SK-N-SH treated with all-trans-retinoic acid at 6 μM for 48 hours (cell line): ENCODE data around the gene MIXL1.

Experiments used
- ATAC-seq: fragments of 200-7000 bp; cut with Tn5 transposase; 3 replicates; pipeline ENCODE4 v1.9.1; 2020; ENCODE audit warnings: mild to moderate bottlenecking, moderate library complexity
- ARNTL ChIP-seq: fragments of 450-650 bp; formaldehyde crosslinking; IDR thresholded peaks from 2 replicates; pipeline ENCODE4 v1.5.0; 2020; ENCODE audit warnings: low read depth, mild to moderate bottlenecking, moderate library complexity, borderline replicate concordance
- BACH2 ChIP-seq: fragments of 250-450 bp; sonication (Bioruptor Pico); IDR thresholded peaks from 2 replicates; pipeline ENCODE4 v1.9.0; 2021; ENCODE audit warnings: mild to moderate bottlenecking, borderline replicate concordance
- ESRRG ChIP-seq: fragments of 250-450 bp; sonication (Bioruptor Pico); IDR thresholded peaks from 2 replicates; pipeline ENCODE4 v1.6.1; 2021; ENCODE audit warnings: mild to moderate bottlenecking
- GLIS3 ChIP-seq: fragments of 250-450 bp; sonication (Bioruptor Pico); IDR thresholded peaks from 2 replicates; pipeline ENCODE4 v1.5.0; 2020; ENCODE audit warnings: mild to moderate bottlenecking, moderate library complexity
- ISL1 ChIP-seq: fragments of 250-450 bp; sonication (Bioruptor Pico); IDR thresholded peaks from 2 replicates; pipeline ENCODE4 v2.1.2; 2022; ENCODE audit warnings: mild to moderate bottlenecking, moderate library complexity
- OSR1 ChIP-seq: fragments of 250-450 bp; sonication (Bioruptor Pico); IDR thresholded peaks from 2 replicates; pipeline ENCODE4 v1.8.0; 2022; ENCODE audit warnings: moderate library complexity, mild to moderate bottlenecking, inconsistent platforms
- PPARA ChIP-seq: fragments of 250-450 bp; sonication (Bioruptor Pico); IDR thresholded peaks from 2 replicates; pipeline ENCODE4 v1.5.0; 2020; ENCODE audit warnings: mild to moderate bottlenecking, borderline replicate concordance
- RARB ChIP-seq: fragments of 250-450 bp; sonication (Bioruptor Pico); IDR thresholded peaks from 2 replicates; pipeline ENCODE4 v1.8.0; 2021; ENCODE audit warnings: mild to moderate bottlenecking, moderate library complexity
- SNAI2 ChIP-seq: fragments of 250-450 bp; sonication (Bioruptor Pico); IDR thresholded peaks from 2 replicates; pipeline ENCODE4 v1.5.0; 2020; ENCODE audit warnings: mild to moderate bottlenecking, moderate library complexity
- TCF4 ChIP-seq: fragments of 250-450 bp; sonication (Bioruptor Pico); IDR thresholded peaks from 2 replicates; pipeline ENCODE4 v1.8.0; 2021; ENCODE audit warnings: mild to moderate bottlenecking, moderate library complexity, borderline replicate concordance
- TOX ChIP-seq: fragments of 250-450 bp; sonication (Bioruptor Pico); IDR thresholded peaks from 2 replicates; pipeline ENCODE4 v1.8.0; 2021; ENCODE audit warnings: mild to moderate bottlenecking, moderate library complexity, borderline replicate concordance
- ZC3H10 ChIP-seq: fragments of 250-450 bp; sonication (Bioruptor Pico); IDR thresholded peaks from 2 replicates; pipeline ENCODE4 v1.5.1; 2021; ENCODE audit warnings: mild to moderate bottlenecking, moderate library complexity
- ZFP30 ChIP-seq: fragments of 450-650 bp; formaldehyde crosslinking; IDR thresholded peaks from 2 replicates; pipeline ENCODE4 v1.5.0; 2022; ENCODE audit warnings: mild to moderate bottlenecking, moderate library complexity
- ZNF565 ChIP-seq: fragments of 450-650 bp; formaldehyde crosslinking; conservative IDR thresholded peaks from 2 replicates; pipeline ENCODE4 v1.5.0; 2020; ENCODE audit warnings: low read depth, mild to moderate bottlenecking, moderate library complexity
- ZNF70 ChIP-seq: fragments of 450-650 bp; formaldehyde crosslinking; IDR thresholded peaks from 2 replicates; pipeline ENCODE4 v1.5.0; 2020; ENCODE audit warnings: mild to moderate bottlenecking, moderate library complexity
- ZNF8 ChIP-seq: fragments of 450-650 bp; formaldehyde crosslinking; IDR thresholded peaks from 2 replicates; pipeline ENCODE4 v1.5.0; 2020; ENCODE audit warnings: mild to moderate bottlenecking, moderate library complexity
- TF ChIP-seq, protein P1 (sequence below): fragments of 250-450 bp; sonication (Bioruptor Pico); IDR thresholded peaks from 2 replicates; pipeline ENCODE4 v1.8.0; 2020; ENCODE audit warnings: mild to moderate bottlenecking, moderate library complexity, borderline replicate concordance
- TF ChIP-seq, protein P2 (sequence below): fragments of 250-450 bp; sonication (Bioruptor Pico); IDR thresholded peaks from 2 replicates; pipeline ENCODE4 v1.5.0; 2020; ENCODE audit warnings: mild to moderate bottlenecking, moderate library complexity
- TF ChIP-seq, protein P3 (sequence below): fragments of 250-450 bp; sonication (Bioruptor Pico); IDR thresholded peaks from 2 replicates; pipeline ENCODE4 v1.5.1; 2020; ENCODE audit warnings: low read depth, mild to moderate bottlenecking, moderate library complexity
- TF ChIP-seq, protein P4 (sequence below): fragments of 250-450 bp; sonication (Bioruptor Pico); IDR thresholded peaks from 2 replicates; pipeline ENCODE4 v1.5.1; 2021; ENCODE audit warnings: mild to moderate bottlenecking, moderate library complexity

The MIXL1 gene

DNA sequence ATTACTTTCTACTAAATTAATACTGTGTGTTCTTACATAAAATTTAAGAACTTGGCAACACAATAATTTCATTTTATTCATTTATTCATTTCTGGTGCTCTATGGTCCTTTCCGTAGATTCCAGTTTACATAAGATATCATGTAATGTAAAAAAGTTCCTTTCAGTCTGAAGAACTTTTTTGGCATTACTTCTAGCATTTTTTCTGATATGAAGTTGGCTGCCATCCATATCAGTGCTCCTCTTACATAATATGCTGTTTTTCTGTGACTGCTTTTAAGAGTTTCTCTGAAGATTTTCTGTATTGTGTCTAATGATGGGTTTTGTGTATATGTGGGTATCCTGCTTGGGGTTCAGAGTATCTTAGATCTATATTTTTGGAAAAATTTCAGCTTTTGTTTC lies 50.7 kb downstream of the MIXL1 start:
- no peak for ATAC-seq
- TF ChIP-seq BACH2 (CRISPR knock-in tag) (no peak), ZNF8 (no peak), GLIS3 (CRISPR knock-in tag) (no peak), ESRRG (CRISPR knock-in tag) (no peak), ZFP30 (CRISPR knock-in tag) (no peak), ISL1 (no peak), TCF4 (CRISPR knock-in tag) (no peak), PPARA (CRISPR knock-in tag) (no peak), ZC3H10 (no peak), TOX (CRISPR knock-in tag) (no peak), ZNF70 (CRISPR knock-in tag) (no peak), ZNF565 (CRISPR knock-in tag) (no peak), RARB (CRISPR knock-in tag) (no peak)
- TF ChIP-seq, protein P1, sequence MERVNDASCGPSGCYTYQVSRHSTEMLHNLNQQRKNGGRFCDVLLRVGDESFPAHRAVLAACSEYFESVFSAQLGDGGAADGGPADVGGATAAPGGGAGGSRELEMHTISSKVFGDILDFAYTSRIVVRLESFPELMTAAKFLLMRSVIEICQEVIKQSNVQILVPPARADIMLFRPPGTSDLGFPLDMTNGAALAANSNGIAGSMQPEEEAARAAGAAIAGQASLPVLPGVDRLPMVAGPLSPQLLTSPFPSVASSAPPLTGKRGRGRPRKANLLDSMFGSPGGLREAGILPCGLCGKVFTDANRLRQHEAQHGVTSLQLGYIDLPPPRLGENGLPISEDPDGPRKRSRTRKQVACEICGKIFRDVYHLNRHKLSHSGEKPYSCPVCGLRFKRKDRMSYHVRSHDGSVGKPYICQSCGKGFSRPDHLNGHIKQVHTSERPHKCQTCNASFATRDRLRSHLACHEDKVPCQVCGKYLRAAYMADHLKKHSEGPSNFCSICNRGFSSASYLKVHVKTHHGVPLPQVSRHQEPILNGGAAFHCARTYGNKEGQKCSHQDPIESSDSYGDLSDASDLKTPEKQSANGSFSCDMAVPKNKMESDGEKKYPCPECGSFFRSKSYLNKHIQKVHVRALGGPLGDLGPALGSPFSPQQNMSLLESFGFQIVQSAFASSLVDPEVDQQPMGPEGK (CRISPR knock-in tag), result no peak
- TF ChIP-seq, protein P2, sequence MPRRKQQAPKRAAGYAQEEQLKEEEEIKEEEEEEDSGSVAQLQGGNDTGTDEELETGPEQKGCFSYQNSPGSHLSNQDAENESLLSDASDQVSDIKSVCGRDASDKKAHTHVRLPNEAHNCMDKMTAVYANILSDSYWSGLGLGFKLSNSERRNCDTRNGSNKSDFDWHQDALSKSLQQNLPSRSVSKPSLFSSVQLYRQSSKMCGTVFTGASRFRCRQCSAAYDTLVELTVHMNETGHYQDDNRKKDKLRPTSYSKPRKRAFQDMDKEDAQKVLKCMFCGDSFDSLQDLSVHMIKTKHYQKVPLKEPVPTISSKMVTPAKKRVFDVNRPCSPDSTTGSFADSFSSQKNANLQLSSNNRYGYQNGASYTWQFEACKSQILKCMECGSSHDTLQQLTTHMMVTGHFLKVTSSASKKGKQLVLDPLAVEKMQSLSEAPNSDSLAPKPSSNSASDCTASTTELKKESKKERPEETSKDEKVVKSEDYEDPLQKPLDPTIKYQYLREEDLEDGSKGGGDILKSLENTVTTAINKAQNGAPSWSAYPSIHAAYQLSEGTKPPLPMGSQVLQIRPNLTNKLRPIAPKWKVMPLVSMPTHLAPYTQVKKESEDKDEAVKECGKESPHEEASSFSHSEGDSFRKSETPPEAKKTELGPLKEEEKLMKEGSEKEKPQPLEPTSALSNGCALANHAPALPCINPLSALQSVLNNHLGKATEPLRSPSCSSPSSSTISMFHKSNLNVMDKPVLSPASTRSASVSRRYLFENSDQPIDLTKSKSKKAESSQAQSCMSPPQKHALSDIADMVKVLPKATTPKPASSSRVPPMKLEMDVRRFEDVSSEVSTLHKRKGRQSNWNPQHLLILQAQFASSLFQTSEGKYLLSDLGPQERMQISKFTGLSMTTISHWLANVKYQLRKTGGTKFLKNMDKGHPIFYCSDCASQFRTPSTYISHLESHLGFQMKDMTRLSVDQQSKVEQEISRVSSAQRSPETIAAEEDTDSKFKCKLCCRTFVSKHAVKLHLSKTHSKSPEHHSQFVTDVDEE (CRISPR knock-in tag), result no peak

DNA sequence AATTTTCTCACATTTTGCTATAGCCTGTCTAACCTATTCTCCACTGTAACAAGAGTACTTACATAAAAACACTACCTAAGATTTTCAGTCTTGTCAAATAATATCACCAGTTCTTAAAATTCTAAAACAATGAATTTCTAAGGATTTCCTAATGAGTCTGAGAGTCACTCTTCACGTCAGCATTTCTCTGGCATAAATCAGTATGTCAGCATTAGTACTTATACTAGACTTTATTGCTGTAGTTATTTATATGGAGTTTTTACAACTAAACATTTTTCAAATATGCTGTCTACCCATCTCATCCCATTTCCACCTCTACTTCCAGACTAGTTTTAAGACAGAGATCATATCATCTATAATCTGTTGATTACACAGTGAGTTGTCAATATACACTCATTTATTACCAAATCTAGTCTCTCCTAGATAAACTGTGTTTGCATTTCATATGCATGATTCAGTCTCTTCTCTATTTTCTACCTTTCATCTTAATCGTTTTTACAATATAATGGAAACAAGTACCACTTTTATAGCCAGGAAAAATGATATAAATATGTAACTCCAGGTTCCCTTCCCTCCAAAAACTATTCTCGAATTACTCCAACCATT lies 52.7 kb downstream of the MIXL1 start:
- TF ChIP-seq, protein P3, sequence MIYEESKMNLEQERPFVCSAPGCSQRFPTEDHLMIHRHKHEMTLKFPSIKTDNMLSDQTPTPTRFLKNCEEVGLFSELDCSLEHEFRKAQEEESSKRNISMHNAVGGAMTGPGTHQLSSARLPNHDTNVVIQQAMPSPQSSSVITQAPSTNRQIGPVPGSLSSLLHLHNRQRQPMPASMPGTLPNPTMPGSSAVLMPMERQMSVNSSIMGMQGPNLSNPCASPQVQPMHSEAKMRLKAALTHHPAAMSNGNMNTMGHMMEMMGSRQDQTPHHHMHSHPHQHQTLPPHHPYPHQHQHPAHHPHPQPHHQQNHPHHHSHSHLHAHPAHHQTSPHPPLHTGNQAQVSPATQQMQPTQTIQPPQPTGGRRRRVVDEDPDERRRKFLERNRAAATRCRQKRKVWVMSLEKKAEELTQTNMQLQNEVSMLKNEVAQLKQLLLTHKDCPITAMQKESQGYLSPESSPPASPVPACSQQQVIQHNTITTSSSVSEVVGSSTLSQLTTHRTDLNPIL (CRISPR knock-in tag), result no peak
- TF ChIP-seq ZC3H10 (no peak), OSR1 (CRISPR knock-in tag) (no peak), ZNF565 (CRISPR knock-in tag) (no peak), PPARA (CRISPR knock-in tag) (no peak), ARNTL (no peak), SNAI2 (CRISPR knock-in tag) (no peak), GLIS3 (CRISPR knock-in tag) (no peak)
- TF ChIP-seq, protein P1 (CRISPR knock-in tag), result no peak
- TF ChIP-seq, protein P4, sequence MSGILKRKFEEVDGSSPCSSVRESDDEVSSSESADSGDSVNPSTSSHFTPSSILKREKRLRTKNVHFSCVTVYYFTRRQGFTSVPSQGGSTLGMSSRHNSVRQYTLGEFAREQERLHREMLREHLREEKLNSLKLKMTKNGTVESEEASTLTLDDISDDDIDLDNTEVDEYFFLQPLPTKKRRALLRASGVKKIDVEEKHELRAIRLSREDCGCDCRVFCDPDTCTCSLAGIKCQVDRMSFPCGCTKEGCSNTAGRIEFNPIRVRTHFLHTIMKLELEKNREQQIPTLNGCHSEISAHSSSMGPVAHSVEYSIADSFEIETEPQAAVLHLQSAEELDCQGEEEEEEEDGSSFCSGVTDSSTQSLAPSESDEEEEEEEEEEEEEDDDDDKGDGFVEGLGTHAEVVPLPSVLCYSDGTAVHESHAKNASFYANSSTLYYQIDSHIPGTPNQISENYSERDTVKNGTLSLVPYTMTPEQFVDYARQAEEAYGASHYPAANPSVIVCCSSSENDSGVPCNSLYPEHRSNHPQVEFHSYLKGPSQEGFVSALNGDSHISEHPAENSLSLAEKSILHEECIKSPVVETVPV (CRISPR knock-in tag), result no peak
- ATAC-seq, result no peak
